GM18951 (cell line): ENCODE measurements around the gene SENP7.

ENCODE experiments used
- POLR2A ChIP-seq: IDR thresholded peaks from 4 replicates; pipeline ENCODE4 v1.6.1; 2011; ENCODE audit warnings: mild to moderate bottlenecking; ENCODE audit not compliant: insufficient read length, insufficient read depth; ENCODE audit errors: extremely low read depth
- in situ Hi-C: fragments of 300-500 bp; cut with MboI; formaldehyde crosslinking; loops from one replicate; pipeline ENCODE4 v1.12.0; 2022; ENCODE audit warnings: low sequenced_read_pairs, mixed read lengths, inconsistent platforms; ENCODE audit not compliant: unreplicated experiment

The SENP7 gene

DNA sequence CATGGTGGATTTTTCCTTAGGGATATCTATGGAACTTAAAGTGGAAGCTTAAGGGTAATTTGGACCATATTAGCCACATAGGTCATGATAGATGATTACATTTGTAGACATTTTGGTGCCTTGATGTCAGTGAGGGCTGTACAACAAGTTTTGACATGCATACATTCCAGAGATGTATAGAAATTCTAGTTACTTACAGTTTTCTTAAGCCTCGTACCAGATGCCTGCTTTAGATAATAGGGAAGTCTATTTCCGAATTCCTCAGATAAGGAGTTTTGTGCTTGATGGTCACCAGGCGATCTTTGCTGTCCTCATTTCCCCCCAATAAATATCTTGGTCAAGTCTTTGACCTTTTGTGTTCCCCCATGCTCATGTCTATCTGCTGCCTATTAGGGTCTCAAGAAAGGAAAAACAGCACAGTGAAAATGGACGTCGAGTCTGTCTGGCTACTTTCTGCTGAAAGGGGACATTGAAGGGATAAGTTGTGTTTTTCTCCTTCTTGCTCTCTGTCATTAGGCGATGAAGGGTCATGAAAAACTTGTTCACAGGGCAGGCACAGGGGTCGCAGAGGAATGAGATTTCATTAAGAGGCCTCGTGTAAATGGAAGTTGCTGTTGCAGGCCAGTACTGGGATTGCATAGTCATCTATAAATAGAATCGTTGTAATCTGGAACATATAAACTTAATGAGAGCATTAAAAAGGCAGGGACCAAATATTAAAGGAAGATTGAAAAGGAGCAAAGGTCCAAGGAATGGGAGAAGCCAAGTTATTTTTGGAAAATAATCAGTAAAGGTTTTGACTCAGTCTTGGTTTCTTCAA lies 20.0 kb upstream of the SENP7 start:
- in situ Hi-C loops = no loop called here
- TF ChIP-seq POLR2A = no peak

DNA sequence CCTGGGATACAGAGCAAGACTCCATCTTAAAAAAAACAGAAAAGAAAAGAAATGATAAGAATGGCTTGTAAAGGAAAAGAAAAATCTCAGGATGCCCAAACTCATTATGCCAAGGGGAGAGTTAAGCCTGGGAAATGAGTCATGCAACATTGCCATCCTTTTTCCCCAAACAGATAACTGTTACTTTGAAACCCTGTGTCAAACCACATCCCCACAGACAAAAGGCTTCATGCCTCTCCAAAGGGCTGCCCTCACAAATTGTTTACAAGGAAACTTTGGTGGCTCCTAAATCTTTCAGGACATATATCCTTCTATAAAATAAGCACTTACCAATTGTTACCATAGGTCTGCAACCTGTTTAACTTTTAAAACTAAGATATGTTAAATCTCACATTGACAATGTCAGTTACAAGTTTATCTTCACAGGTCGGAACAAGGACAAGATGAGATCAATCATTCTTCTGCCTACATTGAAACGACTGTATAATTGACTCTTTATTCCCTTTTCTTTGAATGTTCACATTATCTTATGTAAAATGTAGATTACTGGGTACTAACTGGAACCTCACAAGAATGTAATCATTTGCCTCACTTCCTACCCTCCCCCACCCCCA lies 18.6 kb upstream of the SENP7 start:
- TF ChIP-seq POLR2A = no peak
- in situ Hi-C loops = no loop called here

DNA sequence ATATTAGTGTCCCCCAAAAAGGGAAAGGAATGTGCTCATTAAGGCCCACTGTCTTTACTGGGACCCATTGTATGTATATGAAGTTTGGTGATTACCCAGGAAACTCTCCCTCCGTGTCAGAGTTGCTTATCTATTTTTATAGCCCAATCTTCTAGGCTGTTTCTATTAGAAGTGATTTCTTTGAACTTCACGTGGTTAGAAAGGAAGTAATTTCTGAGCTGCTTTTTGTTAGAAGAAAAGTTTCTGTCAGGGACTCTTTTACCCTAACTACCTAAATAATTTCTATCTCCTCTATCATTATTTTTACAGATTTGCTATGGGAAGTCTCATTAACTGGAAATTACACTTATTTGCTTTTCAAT lies 17.7 kb upstream of the SENP7 start:
- no peak for TF ChIP-seq POLR2A
- in situ Hi-C loops = no loop called here

DNA sequence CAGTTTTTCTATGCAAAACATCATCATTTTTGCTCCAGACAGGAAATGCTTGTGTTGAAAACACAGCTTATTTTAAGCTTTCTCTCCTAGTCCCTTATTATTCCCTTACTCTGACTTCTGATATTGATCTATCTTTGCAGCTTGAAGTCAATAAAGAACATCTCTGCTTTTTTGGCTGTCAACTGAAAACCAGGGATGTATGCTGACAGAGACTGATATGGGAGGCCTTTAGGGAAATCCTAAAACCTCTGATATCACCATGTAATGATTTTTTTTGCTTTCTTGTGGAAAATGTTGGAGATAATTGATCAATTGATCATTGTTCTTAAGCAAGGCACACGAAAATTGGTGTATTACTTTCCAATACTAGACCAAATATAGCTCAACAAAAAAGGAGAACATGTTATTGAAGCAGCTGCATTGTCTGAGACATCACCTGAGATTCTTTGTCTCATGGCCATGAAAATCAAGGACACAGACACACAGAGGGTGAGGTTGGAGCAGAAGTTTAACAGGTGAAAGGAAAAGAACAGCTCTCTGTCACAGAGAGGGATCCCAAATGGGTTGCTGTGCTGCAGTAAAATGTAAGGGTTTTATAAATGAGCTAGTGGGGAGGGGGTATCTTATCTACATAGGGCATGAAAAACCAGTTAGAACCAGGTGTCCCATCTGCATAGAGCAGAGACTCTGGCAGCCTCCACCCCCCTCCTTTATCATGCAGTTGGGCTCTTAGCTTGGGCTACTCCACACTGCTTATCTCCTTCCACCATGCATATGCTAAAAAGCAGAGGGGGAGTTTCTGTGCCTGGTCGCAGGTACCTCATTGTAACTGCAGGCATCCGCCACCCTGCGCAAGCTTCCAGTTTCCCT lies 17.0 kb upstream of the SENP7 start:
- no peak for TF ChIP-seq POLR2A
- in situ Hi-C loops = no loop called here

DNA sequence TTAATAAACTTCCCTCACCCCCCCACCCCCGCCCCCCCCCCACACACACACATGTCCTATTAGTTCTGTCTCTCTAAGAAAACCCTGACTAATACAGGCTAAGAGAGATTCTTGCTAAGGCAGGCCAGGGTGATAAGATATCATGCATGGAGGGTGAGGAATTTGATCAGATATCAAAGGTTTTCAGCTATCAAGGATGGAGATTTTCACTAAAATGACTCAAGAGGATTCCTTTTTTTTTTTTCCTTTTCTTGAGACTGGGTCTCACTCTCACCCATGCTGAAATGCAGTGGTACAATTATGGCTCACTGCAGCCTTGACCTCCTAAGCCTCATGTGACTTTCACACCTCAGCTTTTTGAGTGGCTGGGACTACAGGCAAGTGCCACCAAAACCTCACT lies 14.9 kb upstream of the SENP7 start:
- no peak for TF ChIP-seq POLR2A
- in situ Hi-C loops = no loop called here

DNA sequence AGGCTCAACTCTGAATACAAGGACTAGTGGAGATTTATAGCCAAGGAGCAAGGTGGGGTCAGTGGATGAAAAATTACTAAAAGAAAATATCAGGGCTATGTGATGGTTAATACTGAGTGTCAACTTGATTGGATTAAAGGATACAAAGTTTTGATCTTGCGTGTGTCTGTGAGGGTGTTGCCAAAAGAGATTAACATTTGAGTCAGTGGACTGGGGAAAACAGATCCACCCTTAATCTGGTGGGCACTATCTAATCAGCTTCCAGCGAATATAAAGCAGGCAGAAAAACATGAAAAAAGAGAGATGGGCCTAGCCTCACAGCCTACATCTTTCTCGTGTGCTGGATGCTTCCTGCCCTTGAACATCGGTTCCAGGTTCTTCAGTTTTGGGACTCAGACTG lies 14.4 kb upstream of the SENP7 start:
- in situ Hi-C loops = no loop called here
- TF ChIP-seq POLR2A = no peak

DNA sequence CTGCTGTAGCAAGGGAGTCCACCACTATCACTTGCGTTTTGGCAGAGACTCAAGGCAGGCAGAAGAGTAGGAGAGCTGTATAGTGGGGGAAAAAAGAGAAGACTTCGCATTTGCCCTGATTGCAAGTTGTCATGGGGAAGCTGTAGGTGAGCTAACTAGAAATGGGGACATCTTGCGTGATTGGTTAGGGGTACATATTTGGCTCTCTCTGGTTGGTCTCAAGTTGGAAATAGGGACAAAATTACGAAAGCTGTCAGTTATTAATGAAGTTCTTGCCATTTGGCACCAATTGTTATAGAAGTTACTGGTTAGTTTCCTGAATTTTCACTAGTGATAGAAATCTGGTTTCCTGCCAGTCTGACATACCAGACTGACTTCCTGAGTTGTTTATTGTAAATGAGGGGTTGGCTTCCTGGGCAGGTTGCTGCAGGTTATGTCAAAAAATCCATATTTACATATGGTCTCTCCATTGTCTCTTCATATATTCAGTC lies 8.2 kb upstream of the SENP7 start:
- in situ Hi-C loops = no loop called here
- TF ChIP-seq POLR2A = no peak

DNA sequence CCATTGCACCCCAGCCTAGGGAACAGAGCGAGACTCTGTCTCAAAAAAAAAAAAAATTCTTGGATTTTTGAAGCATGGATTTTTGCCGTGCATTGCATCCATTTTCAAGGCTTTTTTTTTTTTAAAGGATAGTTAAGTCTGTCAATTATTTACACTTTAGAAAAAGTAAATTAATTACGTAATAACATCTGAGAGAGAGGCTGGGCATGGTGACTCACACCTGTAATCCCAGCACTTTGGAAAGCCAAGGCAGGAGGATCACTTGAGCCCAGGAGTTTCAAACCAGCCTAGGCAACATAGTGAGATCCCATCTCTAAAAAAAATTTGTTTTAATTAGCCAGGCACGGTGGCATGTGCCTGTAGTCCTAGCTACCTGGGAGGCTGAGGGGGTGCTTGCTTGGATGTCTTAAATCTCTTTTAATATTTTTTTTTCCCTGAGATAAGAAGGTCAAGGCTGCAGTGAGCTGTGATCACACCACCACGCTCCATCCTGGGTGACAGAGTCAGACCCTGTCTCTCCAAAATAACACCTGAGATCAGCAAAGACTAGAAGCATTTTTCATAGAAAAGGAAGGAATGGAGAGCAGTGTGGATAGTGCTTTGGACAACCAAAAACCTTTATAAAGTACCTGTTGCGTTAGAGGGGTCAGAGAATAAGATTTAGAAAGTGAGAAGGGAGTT lies 6.8 kb upstream of the SENP7 start:
- in situ Hi-C loops = no loop called here
- no peak for TF ChIP-seq POLR2A

DNA sequence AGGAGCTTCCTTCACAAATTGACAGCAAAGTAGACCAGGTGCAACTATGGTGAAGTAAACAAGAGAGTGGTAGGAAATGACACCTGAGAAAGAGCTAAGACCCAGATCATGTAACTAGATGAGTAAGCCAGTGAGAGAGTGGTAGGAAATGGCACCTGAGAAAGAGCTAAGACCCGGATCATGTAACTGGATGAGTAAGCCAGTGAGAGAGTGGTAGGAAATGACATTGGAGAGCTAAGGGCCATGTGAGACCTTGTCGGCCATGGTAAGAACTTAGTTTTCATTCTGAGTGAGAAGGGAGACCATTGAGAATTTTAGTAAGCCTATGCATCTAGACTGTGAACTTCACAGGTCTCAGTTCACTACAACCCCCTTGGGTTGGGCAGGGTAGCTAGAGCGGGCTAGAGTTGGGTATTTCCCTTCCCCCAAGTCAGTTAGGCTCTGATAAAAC lies 5.4 kb upstream of the SENP7 start:
- in situ Hi-C loops = no loop called here
- no peak for TF ChIP-seq POLR2A

DNA sequence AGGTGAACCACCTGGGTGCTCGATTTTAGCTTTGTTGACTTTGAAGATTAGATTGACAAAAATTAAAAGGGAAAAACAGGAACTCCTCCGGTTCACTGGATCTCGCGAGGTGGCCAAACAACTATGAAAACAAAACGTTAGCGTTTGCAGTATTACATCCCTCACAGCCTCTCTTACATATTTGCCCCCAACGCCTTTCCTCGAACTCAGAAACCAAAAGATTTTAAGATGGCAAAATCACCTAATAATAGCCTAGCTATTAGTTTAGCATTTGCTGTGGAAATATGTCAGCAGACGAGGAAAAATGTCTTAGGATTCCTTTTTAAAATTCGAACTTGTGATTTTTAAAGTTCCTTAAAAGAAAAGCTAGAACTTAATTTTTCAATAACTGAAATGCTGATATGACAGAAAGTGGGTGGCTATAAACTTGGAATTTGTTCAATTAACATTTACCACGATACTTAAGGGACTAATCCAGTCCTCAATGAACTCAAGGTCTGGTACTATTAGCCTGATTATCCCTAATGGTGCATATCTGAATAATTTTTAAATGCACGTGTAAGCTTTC lies 491 bp upstream of the SENP7 start:
- no peak for TF ChIP-seq POLR2A
- in situ Hi-C loops = no loop called here

DNA sequence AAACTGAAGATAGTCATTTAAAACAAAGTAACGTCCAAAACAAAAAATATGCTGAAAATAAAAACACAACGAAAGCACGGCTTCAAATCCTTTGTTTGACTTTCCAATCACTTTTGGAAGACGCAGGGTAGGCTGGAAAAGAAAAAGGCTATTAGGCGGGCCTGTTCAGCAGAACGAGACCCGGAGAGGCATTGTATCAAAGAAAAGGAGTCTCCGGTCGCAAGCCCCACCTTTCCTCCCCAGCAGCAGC lies 691 bp downstream of the SENP7 start:
- in situ Hi-C loops = no loop called here
- TF ChIP-seq POLR2A = no peak

DNA sequence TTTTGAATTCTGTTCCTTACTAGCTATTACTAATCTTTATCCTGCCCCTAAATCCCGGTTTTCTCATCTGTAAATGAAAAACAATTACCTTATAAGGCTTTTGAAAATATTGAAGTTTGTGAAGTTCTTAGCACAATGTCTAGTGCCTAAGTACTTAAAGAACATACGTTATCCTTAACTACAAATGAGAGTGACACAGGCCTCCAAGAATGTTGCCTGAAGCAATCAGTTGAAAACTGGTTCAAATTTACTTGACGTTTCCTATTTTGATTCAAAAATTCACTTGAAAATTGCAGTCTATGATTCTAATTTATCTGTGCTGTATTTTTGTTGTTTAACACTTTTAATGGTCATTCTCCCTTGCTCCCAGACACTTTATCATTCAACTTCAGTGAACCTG lies 3.2 kb downstream of the SENP7 start:
- in situ Hi-C loops = no loop called here
- no peak for TF ChIP-seq POLR2A

DNA sequence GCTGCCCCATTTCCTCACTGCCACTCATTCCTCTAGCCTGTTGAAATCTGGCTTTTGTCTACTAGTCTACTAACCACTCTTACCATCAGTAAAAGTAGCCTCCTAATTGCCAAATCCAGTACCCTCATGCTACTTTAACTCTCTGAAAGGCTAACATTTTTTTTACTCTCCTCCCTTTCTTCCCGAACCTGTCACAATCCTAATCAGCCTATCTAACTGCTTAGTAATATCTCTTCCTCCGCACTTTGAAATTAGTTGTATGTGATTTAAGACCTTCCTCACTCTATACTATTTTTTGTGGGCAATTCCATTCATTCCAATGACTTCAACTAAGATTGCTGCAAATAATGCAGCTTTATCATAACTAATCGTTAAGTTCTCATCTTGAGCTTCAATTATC lies 3.7 kb downstream of the SENP7 start:
- in situ Hi-C loops = no loop called here
- TF ChIP-seq POLR2A = no peak

DNA sequence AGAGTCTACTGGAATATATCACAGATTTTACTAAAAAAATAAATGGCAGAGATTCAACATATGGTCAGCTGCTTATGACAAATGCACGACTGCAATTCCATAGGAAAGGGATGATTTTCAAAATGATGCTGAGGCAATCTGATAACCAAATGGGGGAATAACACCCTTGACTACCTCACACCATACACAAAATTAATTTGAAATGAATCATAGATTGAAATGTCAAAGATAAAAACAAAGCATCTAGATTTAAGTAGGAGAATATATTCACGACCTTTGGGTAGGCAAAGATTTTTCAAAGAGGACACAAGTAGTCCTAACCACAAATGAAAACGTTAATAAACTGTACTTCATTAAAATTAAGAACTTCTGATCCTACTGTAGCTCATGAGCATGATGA lies 11.2 kb downstream of the SENP7 start:
- in situ Hi-C loops = no loop called here
- TF ChIP-seq POLR2A = no peak
